ENCODE results near the gene SUSD2. TPM values are rescaled to one million over a fixed set of nuclear protein-coding genes. Genes with fewer than 3 reads are reported as not detected.
"Not testable (repeated sequence)": the region's sequence is repeated elsewhere in the genome, so short reads cannot be mapped to it uniquely, and the experiment has no call there.

The SUSD2 gene
- total and polyA plus RNA-seq, 2 of the 4 experiments (the other 2 are of a cell fraction), result 0.18 to 1.6 TPM

- H3K27ac ChIP-seq (ENCODE audit: insufficient read depth, low read length); H3K9me1 ChIP-seq (ENCODE audit: insufficient read depth, low read length); H4K5ac ChIP-seq (ENCODE audit: low read depth, low read length); H2BK15ac ChIP-seq (ENCODE audit: low read depth, low read length); H4K8ac ChIP-seq (ENCODE audit: low read depth in 2 of 2, low read length in 2 of 2); H3K9ac ChIP-seq (ENCODE audit: low read depth, low read length); H2AK5ac ChIP-seq (ENCODE audit: low read depth, low read length); H3K18ac ChIP-seq (ENCODE audit: low read depth, low read length); in situ Hi-C loops (cut with MboI; ENCODE audit: low sequenced_read_pairs); DNase-seq; intact Hi-C loops (cut with micrococcal nuclease); H2BK120ac ChIP-seq (ENCODE audit: low read depth, low read length); BruUV-seq (replicated peaks); H4K91ac ChIP-seq (ENCODE audit: insufficient read depth, low read depth, low read length); H2BK5ac ChIP-seq (ENCODE audit: low read depth, low read length, poor library complexity, severe bottlenecking); H2AFZ ChIP-seq (replicated peaks; ENCODE audit: low read length, poor library complexity); H3K36me3 ChIP-seq (ENCODE audit: control insufficient read depth, insufficient read depth, low read length); CTCF ChIA-PET; H3K14ac ChIP-seq (replicated peaks; ENCODE audit: low read depth, low read length); H3K79me1 ChIP-seq (ENCODE audit: low read depth in 1 of 2, low read length in 2 of 2); dilution Hi-C loops (cut with HindIII; ENCODE audit: low sequenced_read_pairs, unreplicated experiment); ATAC-seq (ENCODE audit: low read depth); H2BK20ac ChIP-seq (ENCODE audit: low read depth, low read length); H3K56ac ChIP-seq (ENCODE audit: extremely low read depth, insufficient read depth, low read length); H3K23ac ChIP-seq (ENCODE audit: low read depth, low read length); H2AK9ac ChIP-seq (replicated peaks; ENCODE audit: low read depth, low read length, poor library complexity); H3K4me1 ChIP-seq (ENCODE audit: control insufficient read depth, insufficient read depth, low read length); H4K20me1 ChIP-seq (ENCODE audit: insufficient read depth, low read length); H3K9me3 ChIP-seq (ENCODE audit: control insufficient read depth, insufficient read depth, low read length); H3K4me2 ChIP-seq (ENCODE audit: low read depth, low read length); H3K4ac ChIP-seq (ENCODE audit: low read depth, low read length); H3K27me3 ChIP-seq (ENCODE audit: control insufficient read depth, insufficient read depth, low read length); H3K4me3 ChIP-seq (ENCODE audit: insufficient read depth, low read depth, low read length): not testable (repeated sequence)
- no CpG with 5 or more reads among the region's 9 CpGs for WGBS, 2 experiments (ENCODE audit: extremely low coverage in 2 of 2, insufficient read length in 1 of 2)
- POLR2A ChIA-PET (ENCODE audit: unreplicated experiment), result interaction anchor here (0.6 kb wide), 1 partner anchor 37 kb away, joined by 14 read pairs; no protein-coding TSS in a partner anchor
Measured at GRCh38 chr22:24213111-24213510, 31.8 kb downstream of the SUSD2 start.

Measured in IMR-90 (cell line).